Activated CD4-positive, CD25-positive, alpha-beta regulatory T cell (primary cell): ENCODE measurements around the gene GALNT2.

Experiments used
- DNase-seq, 4 experiments: peaks; one replicate each; lab custom pipeline; 2025; lab: John Stamatoyannopoulos, UW

GALNT2 gene

GRCh38 chr1:230166366-230167132 lies 99.5 kb downstream of the GALNT2 start:
- DNase-seq, result no peak

- DNase-seq, result no peak
These were observed 100.4 kb downstream of the GALNT2 start for GRCh38 chr1:230167419-230167852.

GRCh38 chr1:230169454-230170152 lies 102.6 kb downstream of the GALNT2 start:
- DNase-seq, result no peak

DNA sequence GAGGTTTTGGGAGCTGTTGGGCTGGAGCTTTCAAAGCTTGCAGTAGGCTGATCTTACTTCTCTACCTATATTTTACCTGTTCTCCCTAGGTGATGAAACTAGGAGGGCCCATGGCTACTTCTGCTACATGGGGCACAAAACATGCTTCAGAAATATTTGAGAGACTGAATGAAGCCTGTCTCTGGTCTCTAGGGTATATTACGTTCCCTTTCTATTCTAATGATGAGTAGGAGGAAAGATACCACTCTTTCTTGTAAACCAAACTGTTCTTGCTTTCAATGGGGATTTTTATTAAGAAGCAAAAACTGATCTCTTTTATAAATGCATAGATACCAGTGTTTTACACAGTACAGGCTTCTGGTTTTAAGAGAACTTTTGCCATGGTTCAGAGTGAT lies 103.1 kb downstream of the GALNT2 start:
- DNase-seq, result no peak

DNA sequence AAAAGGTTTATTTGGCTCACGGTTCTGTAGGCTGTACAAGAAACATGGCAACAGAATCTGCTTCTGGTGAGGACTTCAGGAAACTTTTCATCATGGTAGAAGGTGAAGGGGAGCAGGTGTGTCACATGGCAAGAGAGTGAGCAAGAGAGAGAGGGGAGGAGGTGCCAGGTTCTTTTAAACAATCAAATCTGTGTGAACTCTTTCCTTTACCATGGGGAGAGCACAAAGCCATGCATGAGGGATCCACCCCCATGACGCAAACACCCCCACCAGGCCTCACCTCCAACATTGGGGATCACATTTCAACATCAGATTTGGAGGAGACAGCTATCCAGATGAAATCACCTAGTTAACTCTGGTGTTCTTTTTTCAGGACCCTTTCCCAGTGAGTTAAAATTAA lies 103.6 kb downstream of the GALNT2 start:
- no peak for DNase-seq

DNA sequence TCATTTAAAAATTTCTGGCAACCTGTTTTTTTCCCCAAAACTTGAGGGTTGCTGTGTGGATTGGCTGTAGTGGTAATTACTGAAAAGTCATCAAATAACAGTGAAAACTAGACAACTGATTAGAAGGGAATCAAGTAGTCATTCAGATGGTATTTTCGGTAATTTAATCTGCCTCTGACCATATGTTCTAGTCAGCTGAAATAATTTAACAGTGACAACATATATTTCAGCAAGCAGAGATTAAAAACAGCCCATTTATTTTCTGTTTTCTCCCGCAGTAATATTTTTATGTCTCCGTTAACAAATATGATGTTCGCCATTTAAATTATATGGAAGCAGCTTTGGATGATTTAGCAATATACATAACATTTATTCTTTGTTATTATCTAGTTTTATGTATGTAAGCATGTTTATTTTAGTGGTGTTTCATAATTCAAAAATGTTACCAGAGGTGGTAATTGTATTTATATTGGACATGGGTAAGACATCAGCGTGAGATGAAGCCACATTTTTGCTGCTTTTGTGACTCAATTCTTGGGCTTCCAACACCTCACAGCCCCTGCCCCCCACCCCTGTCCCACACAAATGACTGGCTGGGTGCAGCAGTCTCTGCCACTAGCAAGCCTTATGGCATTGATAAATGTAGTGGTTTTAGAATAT lies 104.4 kb downstream of the GALNT2 start:
- no peak for DNase-seq

- DNase-seq, result no peak
These were observed 105.0 kb downstream of the GALNT2 start for GRCh38 chr1:230172016-230172537.

GRCh38 chr1:230173187-230173975 lies 106.3 kb downstream of the GALNT2 start:
- DNase-seq, result no peak

DNA sequence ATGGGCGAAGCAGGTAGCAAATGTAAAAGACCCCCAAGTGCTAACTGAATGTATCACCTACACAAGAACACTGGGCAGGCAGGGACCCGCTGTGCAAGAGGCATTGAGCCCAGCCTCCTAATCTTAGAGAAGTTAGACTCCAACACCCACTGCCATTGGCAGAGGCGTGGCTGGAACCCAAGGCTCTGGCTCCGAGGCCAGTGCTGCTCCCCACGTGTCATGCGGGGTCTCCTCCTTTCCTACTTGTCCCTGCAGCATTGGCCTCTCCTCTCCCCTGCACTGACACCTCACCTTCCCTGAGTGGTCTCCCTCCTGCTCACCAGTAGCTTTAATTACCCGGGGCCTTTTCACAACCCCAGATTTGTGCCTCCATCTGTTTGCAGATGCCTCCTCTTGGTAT lies 107.0 kb downstream of the GALNT2 start:
- no peak for DNase-seq

- no peak for DNase-seq
These were observed 107.6 kb downstream of the GALNT2 start for GRCh38 chr1:230174471-230175162.

- no peak for DNase-seq
These were observed 108.2 kb downstream of the GALNT2 start for GRCh38 chr1:230175163-230175747.

DNA sequence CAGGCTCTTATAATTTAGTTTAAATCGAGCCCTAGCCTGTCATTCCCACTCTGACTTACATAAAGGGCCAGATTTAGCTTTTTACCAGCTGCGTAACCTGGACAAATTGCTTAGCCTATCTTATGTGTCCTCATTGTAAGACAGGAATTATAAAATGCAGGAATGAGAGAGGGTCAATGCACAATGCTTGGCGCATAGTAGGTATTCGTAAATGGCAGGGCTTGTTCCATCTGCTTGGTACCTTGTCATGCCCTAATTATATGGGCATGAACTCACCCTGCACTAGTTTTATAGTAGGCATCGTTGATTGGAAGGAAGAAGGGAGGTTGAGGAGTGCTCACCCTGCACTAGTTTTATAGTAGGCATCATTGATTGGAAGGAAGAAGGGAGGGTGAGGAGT lies 108.8 kb downstream of the GALNT2 start:
- no peak for DNase-seq

- no peak for DNase-seq
These were observed 109.3 kb downstream of the GALNT2 start for GRCh38 chr1:230176326-230176725.

- no peak for DNase-seq
These were observed 109.9 kb downstream of the GALNT2 start for GRCh38 chr1:230176871-230177411.

- no peak for DNase-seq
These were observed 112.2 kb downstream of the GALNT2 start for GRCh38 chr1:230179249-230179648.

DNA sequence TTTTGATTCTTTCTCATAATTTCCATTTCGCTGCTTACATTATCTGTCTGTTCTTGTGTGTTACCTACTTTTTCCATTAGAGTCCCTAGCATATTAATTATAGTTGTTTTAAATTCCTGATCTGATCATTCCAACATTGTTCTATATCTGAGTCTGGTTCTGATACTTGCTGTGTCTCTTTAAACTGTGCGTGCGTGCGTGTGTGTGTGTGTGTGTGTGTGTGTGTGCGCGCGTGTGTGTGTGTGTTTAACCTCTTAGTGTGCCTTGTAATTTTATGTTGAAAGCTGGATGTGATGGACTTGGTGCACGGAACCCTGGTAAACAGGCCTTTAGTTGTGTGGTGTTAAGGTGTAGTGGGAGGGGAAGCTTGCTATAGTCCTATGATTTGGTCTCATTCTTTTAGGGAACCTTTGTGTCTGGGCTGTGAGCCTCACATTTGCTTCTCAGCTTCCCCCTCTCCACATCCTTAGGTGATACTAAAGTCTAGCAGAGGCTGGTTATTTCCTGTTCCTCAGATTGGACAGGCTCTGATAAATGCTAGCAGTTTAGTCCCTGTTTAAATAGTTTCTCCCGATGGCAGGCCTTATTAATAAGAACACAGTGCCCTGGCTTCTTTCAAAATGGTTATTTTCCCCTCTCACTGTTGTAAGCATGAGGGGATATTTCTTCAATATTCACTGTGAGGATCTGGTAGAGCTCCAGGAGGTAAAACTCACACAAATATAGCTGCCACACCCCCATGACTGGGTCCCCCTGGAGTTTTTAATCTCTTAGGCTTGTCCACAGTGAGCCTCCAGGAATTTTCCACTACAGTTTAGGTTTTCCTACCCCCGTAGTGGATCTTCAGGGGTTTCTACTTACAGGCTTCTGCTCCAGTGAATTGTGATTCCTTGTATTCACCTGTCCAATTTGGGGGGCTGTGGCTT lies 118.3 kb downstream of the GALNT2 start:
- DNase-seq, result no peak

GRCh38 chr1:230186003-230186863 lies 119.2 kb downstream of the GALNT2 start:
- DNase-seq, result no peak

GRCh38 chr1:230186874-230187273 lies 119.8 kb downstream of the GALNT2 start:
- DNase-seq, result no peak

- no peak for DNase-seq
These were observed 120.3 kb downstream of the GALNT2 start for GRCh38 chr1:230187290-230187689.
